Lower lobe of right lung (tissue), 2 donors: ENCODE results near the gene FAM181B. TPM values are rescaled to one million over a fixed set of nuclear protein-coding genes. Genes with fewer than 3 reads are reported as not detected.
A peak's percentile ranks its signal among the peaks of the same experiment; 100 is the strongest.

Experiments
- ATAC-seq, 2 donors: fragments of 200-7000 bp; cut with Tn5 transposase; one replicate each; pipeline ENCODE4 v1.9.1; 2020 to 2022; ENCODE audit warnings: mild to moderate bottlenecking in 2 of 2, moderate library complexity in 2 of 2
- DNase-seq: peaks from one replicate; pipeline ENCODE4 v3.0.0-alpha.2; 2020
- H3K27ac ChIP-seq: fragments of 200-600 bp; one replicate; pipeline ENCODE4 v1.8.0; 2022
- H3K27me3 ChIP-seq: fragments of 200-600 bp; one replicate; pipeline ENCODE4 v1.8.0; 2022; ENCODE audit warnings: low read depth
- H3K36me3 ChIP-seq: fragments of 200-600 bp; one replicate; pipeline ENCODE4 v1.8.0; 2022; ENCODE audit warnings: mild to moderate bottlenecking
- H3K4me1 ChIP-seq: fragments of 200-600 bp; one replicate; pipeline ENCODE4 v1.8.0; 2022
- H3K4me3 ChIP-seq: fragments of 200-600 bp; one replicate; pipeline ENCODE4 v1.8.0; 2022; ENCODE audit warnings: mild to moderate bottlenecking
- H3K9me3 ChIP-seq: fragments of 200-600 bp; one replicate; pipeline ENCODE4 v1.8.0; 2022
- intact Hi-C: fragments of 100-400 bp; cut with DNase I; formaldehyde crosslinking; loops from one replicate; pipeline ENCODE4 v1.11.0; 2022
- total RNA-seq: library from RNA; stranded (reverse); fragmentation: NEBNext Ultra II Directional; extraction: Animal tissue kit (Norgen Biotek cat#: 25700); gene quantifications from one replicate; pipeline ENCODE4 v1.2.1, GENCODE V29; 2021
- TF ChIP-seq, protein P1 (sequence below): fragments of 200-600 bp; IDR thresholded peaks from one replicate; pipeline ENCODE4 v1.8.0; 2022; ENCODE audit warnings: antibody characterized with exemption, mild to moderate bottlenecking
- donor health status: DM: no; HTN: yes; CAD: no; lungs with severe emphysema.

Gene FAM181B
- total RNA-seq, 1 donor from 2014 or later, result 0.09 TPM

- Histone ChIP-seq H3K27ac (no peak overlapping the region), H3K4me1 (peaks cover 13% of the 10 kb centered on the region), H3K27me3 (peaks cover 72% of the 10 kb centered on the region), H3K9me3 (no peaks in the 10 kb centered on the region), H3K4me3 (peak overlapping the region; percentile 53), H3K36me3 (no peaks in the 10 kb centered on the region)
- ATAC-seq (peak; percentile 11 to 43), DNase-seq (no peak)
- TF ChIP-seq, protein P1, sequence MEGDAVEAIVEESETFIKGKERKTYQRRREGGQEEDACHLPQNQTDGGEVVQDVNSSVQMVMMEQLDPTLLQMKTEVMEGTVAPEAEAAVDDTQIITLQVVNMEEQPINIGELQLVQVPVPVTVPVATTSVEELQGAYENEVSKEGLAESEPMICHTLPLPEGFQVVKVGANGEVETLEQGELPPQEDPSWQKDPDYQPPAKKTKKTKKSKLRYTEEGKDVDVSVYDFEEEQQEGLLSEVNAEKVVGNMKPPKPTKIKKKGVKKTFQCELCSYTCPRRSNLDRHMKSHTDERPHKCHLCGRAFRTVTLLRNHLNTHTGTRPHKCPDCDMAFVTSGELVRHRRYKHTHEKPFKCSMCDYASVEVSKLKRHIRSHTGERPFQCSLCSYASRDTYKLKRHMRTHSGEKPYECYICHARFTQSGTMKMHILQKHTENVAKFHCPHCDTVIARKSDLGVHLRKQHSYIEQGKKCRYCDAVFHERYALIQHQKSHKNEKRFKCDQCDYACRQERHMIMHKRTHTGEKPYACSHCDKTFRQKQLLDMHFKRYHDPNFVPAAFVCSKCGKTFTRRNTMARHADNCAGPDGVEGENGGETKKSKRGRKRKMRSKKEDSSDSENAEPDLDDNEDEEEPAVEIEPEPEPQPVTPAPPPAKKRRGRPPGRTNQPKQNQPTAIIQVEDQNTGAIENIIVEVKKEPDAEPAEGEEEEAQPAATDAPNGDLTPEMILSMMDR, result no peak
- intact Hi-C loops, result no loop called here
Observed at GRCh38 chr11:82732734-82733443, 775 bp downstream of the FAM181B start.

- H3K27me3 ChIP-seq, result peaks cover 71% of the 10 kb centered on the region
- peaks cover 13% of the 10 kb centered on the region for H3K4me1 ChIP-seq
- H3K36me3 ChIP-seq, result no peaks in the 10 kb centered on the region
- H3K9me3 ChIP-seq, result no peaks in the 10 kb centered on the region
- DNase-seq (no peak), ATAC-seq (no peak)
- H3K4me3 ChIP-seq, result peak overlapping the region; percentile 53
- intact Hi-C loops, result no loop called here
- no peak overlapping the region for H3K27ac ChIP-seq
- TF ChIP-seq, protein P1, result no peak
Observed at GRCh38 chr11:82732348-82732733, 1.3 kb downstream of the FAM181B start.

DNA sequence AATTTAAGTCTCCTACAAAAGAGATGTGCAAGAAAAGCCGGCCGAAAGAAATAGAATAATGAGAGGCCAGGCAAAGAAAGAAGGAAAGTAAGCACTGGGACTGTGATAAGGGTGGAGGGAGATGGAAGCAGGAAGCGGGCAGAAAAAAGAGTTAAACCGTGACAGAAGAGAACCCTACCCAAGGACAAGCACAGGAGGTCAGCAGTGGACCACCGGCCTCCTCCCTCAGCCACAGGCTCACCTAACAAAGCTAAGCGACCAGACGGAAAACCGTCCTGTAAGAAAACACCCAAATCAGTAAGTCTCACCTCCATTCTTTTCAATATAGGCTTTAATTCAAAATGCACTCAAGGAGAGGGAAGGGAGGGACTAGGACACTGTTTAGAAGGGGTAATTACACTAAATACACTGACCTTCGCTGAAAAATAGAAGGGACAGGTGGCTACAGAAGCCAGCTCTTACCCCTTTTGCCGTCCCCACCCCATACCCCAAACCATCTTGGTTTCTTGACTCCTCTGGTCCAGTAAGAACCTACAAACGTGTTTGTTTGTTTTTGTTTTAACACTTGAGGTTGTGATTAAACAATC is 1.9 kb downstream of the FAM181B start:
- H3K27me3 ChIP-seq, result peaks cover 75% of the 10 kb centered on the region
- ATAC-seq, result no peak
- no peaks in the 10 kb centered on the region for H3K36me3 ChIP-seq
- H3K9me3 ChIP-seq, result no peaks in the 10 kb centered on the region
- DNase-seq, result no peak
- H3K4me1 ChIP-seq, result peaks cover 13% of the 10 kb centered on the region
- intact Hi-C loops, result no loop called here
- TF ChIP-seq, protein P1, result no peak
- no peak overlapping the region for H3K4me3 ChIP-seq
- H3K27ac ChIP-seq, result no peak overlapping the region

DNA sequence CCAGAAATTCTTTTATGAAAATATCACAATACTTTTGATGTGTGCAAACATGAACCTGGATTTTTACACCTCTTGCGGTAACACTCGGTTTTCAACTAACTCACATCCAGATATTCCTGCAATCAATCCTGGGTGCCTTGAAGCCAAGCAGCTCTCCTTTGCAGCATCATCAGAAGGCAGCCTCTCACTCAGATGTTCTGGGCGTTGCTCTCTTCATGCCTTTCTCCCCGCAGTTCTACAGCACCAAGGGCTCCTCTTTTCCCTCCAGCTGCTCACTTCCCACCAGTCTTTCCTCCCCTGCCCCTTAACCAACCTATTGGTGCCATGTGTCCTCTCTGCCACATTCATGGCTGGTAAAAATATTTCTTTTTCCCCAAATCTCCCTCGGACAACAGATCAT is 2.9 kb downstream of the FAM181B start:
- TF ChIP-seq, protein P1, result no peak
- peaks cover 75% of the 10 kb centered on the region for H3K27me3 ChIP-seq
- no peak overlapping the region for H3K27ac ChIP-seq
- no peaks in the 10 kb centered on the region for H3K36me3 ChIP-seq
- DNase-seq (no peak), ATAC-seq (no peak)
- intact Hi-C loops, result no loop called here
- H3K9me3 ChIP-seq, result no peaks in the 10 kb centered on the region
- no peak overlapping the region for H3K4me3 ChIP-seq
- peaks cover 13% of the 10 kb centered on the region for H3K4me1 ChIP-seq

DNA sequence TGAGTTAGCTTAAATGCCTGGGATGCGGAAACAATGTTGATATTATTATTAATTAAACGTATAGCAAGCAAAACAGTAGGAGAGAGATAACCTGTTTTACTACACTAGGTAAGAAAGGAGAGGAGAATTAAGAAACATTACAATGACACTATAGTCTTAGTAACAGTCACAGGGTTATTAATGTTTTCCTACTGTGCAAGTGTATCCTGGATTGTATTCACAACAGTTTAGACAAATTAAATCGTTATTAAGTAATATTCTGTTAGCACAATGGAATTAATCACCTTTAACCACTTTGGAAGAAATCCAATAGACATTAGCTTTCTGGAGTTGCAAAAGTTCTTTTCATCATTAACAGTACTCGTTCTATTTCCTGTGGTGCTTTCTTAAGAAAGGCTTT is 3.4 kb downstream of the FAM181B start:
- peaks cover 13% of the 10 kb centered on the region for H3K4me1 ChIP-seq
- H3K27ac ChIP-seq, result no peak overlapping the region
- H3K4me3 ChIP-seq, result no peak overlapping the region
- no peak for DNase-seq
- H3K9me3 ChIP-seq, result no peaks in the 10 kb centered on the region
- intact Hi-C loops, result no loop called here
- H3K36me3 ChIP-seq, result no peaks in the 10 kb centered on the region
- TF ChIP-seq, protein P1, result no peak
- peaks cover 75% of the 10 kb centered on the region for H3K27me3 ChIP-seq
- no peak for ATAC-seq
